Hair follicular keratinocyte (primary cell): Measurements from ENCODE around the gene PON3. TPM values are rescaled to one million over a fixed set of nuclear protein-coding genes. Genes with fewer than 3 reads are reported as not detected.

Experiments used
- total RNA-seq: library from RNA; depleted of rRNA; stranded (reverse); fragments of >200 nt; gene quantifications from 2 replicates; pipeline ENCODE4 v1.2.3, GENCODE V29; 2015

PON3 gene
- total RNA-seq: 3.2 and 4.7 TPM in 2 replicates

GRCh38 chr7:95396136-95397032 lies at the start of gene PON3:
Gene PON3, minus strand, starts transcription at chr7:95396375. Its CDS starts 25 bp downstream, at chr7:95396350.

DNA sequence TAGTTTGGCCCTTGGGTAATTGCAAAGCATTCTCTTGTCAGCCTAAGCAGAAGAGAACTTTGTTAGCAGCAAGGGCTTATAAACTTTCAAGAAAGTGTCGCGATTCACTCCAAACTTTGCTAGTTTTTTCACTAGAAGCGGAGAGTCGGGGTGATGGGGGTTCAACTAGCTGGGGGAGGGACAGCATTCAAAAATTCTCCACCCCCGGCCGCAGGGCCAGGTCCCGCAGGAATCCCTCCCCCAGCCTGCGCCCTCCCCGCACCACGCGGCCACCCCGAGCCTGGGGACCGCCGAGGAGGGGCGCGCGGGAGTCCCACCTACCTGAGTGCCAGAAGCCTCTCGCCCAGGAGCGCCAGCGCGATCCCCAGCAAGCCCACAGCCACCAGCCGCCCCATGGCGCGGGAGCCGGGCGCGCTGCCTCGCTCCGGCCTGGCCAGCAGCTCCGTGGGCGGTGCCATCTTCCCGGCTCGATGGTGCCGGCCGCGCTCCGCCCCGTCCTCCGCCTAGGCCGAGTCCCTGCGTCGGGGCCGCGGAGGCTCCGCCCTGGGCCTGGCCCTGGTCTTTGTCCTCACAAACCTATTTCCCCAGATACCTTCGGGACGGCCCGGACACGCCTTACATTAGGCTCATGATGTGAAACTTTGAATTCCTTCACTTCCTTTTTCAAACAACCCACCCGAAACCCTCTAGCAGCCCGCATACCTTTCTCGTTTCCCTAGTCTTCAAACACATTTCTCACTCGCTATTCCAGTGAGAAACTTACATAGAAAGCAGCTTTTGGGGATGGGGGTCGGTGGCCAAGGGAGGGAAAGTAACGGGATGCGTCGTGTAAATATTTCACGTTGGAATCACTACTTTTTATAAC lies 38.6 kb upstream of the PON3 start, which contains the start of gene PON2:
TSS of gene PON2 (minus strand) at position 472 of the 865 bp plus-strand sequence. CDS start at position 395, 77 bp downstream.

DNA sequence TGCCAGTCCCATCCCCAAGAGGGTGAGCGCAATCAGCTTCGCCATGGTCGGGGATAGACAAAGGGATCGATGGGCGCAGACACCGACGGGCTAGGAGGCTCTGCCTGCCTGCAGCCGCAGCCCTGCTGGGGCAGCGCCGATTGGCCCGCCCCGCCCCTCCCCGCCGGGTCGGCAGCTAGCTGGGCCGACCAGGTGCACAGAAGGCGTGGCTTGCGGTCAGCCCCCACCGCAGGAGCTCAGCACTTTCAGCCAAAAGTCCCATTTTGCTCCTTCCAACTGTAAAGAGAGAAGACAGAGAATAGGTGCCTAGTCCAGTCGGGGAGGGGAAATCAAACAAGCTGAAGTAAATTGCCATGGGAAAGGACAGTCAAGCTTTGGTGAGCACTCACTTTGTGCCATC lies 71.7 kb downstream of the PON3 start, which contains the start of gene PON1:
TSS of gene PON1 (minus strand) at position 102 of the 400 bp plus-strand sequence. CDS start at position 45, 57 bp downstream.

Other genes starting within 250 kb of the PON3 start
- gene PON1, start 71.8 kb downstream of the PON3 start, total RNA-seq: not detected in 2 replicates
- gene PON2, start 38.7 kb upstream of the PON3 start, total RNA-seq: 49.6 and 66.5 TPM in 2 replicates
- gene ASB4, start 89.6 kb upstream of the PON3 start, total RNA-seq: 0.47 TPM in 1 of 2 replicates, not detected in the other
- gene PDK4, start 200.1 kb upstream of the PON3 start, total RNA-seq: not detected in 2 replicates